Endothelial cell of umbilical vein (primary cell): ENCODE results near the gene RABEP1. TPM values are rescaled to one million over a fixed set of nuclear protein-coding genes. Genes with fewer than 3 reads are reported as not detected.

Experiments
- BruUV-seq: library from RNA; stranded (reverse); fragments of 400-500 nt; replicated peaks from 2 replicates; lab custom pipeline; 2021; lab: Mats Ljungman, UMichigan
- CTCF ChIA-PET: fragments of 300-600, 350-600 bp; sonication (Branson Sonifier 250); formaldehyde crosslinking; loops from one replicate; lab custom pipeline; 2021; ENCODE audit warnings: antibody characterized with exemption, inconsistent platforms; lab: Charles Lee
- POLR2A ChIA-PET: fragments of 300-600, 350-600 bp; sonication (Branson Sonifier 250); formaldehyde crosslinking; loops from one replicate; lab custom pipeline; 2021; ENCODE audit warnings: antibody characterized with exemption, inconsistent platforms; lab: Charles Lee
- DNase-seq: peaks from one replicate; pipeline ENCODE4 v3.0.0-alpha.2; 2011; ENCODE audit warnings: low read depth, low spot score
- FAIRE-seq: peaks from 2 replicates; lab custom pipeline; 2011; peaks lifted over from hg19 to GRCh38; lab: Jason Lieb, UNC
- H2AFZ ChIP-seq: 2 replicates; pipeline ENCODE4 v1.6.0; 2012; ENCODE audit warnings: low read depth, low read length, control low read depth, inconsistent platforms
- H3K27ac ChIP-seq: 2 replicates; pipeline ENCODE4 v1.5.1; 2011; ENCODE audit warnings: low read depth, mild to moderate bottlenecking, control low read depth, low read length, moderate library complexity; ENCODE audit not compliant: insufficient read depth
- H3K27me3 ChIP-seq, 2 experiments: 2 replicates each; pipeline versions ENCODE4 v1.6.0 to v1.6.1; 2011; ENCODE audit warnings: low read length in 2 of 2, mixed read lengths in 1 of 2; ENCODE audit not compliant: control insufficient read depth in 2 of 2, insufficient read depth in 2 of 2
- H3K36me3 ChIP-seq, 2 experiments: 2 replicates in 1 of 2; 3 replicates in 1 of 2; pipeline ENCODE4 v1.5.1; 2011; ENCODE audit warnings: low read length in 2 of 2, mild to moderate bottlenecking in 1 of 2, moderate library complexity in 1 of 2; ENCODE audit not compliant: control insufficient read depth in 2 of 2, insufficient read depth in 2 of 2; ENCODE audit errors: extremely low read depth in 1 of 2
- H3K4me1 ChIP-seq: 3 replicates; pipeline ENCODE4 v1.5.1; 2011; ENCODE audit warnings: mild to moderate bottlenecking, low read length; ENCODE audit not compliant: control insufficient read depth, insufficient read depth; ENCODE audit errors: extremely low read depth
- H3K4me2 ChIP-seq: 2 replicates; pipeline ENCODE4 v1.6.1; 2011; ENCODE audit warnings: low read length, control low read depth, mixed read lengths; ENCODE audit not compliant: insufficient read depth
- H3K4me3 ChIP-seq, 3 experiments: fragments of 200-600 bp in 1 of 3; sonication (generic), shearing (Covaris generic) in 1 of 3; replicated peaks in 1 of 3; 2 replicates each; pipeline ENCODE4 v1.5.1; 2011 to 2016; ENCODE audit warnings: control low read depth in 3 of 3, low read length in 3 of 3, mild to moderate bottlenecking in 2 of 3, inconsistent platforms in 1 of 3, low read depth in 1 of 3, moderate library complexity in 1 of 3; ENCODE audit not compliant: insufficient read depth in 1 of 3
- H3K79me2 ChIP-seq: 2 replicates; pipeline ENCODE4 v1.6.0; 2012; ENCODE audit warnings: low read length, inconsistent platforms; ENCODE audit not compliant: control insufficient read depth, insufficient read depth
- H3K9ac ChIP-seq: replicated peaks from 2 replicates; pipeline ENCODE3; 2011; ENCODE audit warnings: low read length, control low read depth; ENCODE audit not compliant: insufficient read depth; ENCODE audit errors: extremely low read depth
- H3K9me1 ChIP-seq: replicated peaks from 3 replicates; pipeline ENCODE4 v1.6.0; 2011; ENCODE audit warnings: mild to moderate bottlenecking, low read length; ENCODE audit not compliant: control insufficient read depth, insufficient read depth; ENCODE audit errors: extremely low read depth
- H3K9me3 ChIP-seq: replicated peaks from 2 replicates; pipeline ENCODE4 v1.5.1; 2012; ENCODE audit warnings: low read length, inconsistent platforms; ENCODE audit not compliant: control insufficient read depth, insufficient read depth
- H4K20me1 ChIP-seq: replicated peaks from 2 replicates; pipeline ENCODE3; 2011; ENCODE audit warnings: mild to moderate bottlenecking, low read length; ENCODE audit not compliant: control insufficient read depth, insufficient read depth; ENCODE audit errors: extremely low read depth
- CTCF ChIP-seq, 2 donors: IDR thresholded peaks; 1 replicate in 1 of 2; 2 replicates in 1 of 2; pipeline ENCODE4 v1.5.1; 2011; ENCODE audit warnings: low read length in 2 of 2, mild to moderate bottlenecking in 2 of 2, moderate library complexity in 2 of 2, control low read depth in 1 of 2, inconsistent platforms in 1 of 2, low read depth in 1 of 2; ENCODE audit not compliant: insufficient read depth in 1 of 2; ENCODE audit errors: extremely low read depth in 1 of 2
- EZH2 ChIP-seq: IDR thresholded peaks from 2 replicates; pipeline ENCODE4 v1.6.1; 2012; ENCODE audit warnings: borderline replicate concordance, low read depth, mild to moderate bottlenecking, moderate library complexity, low read length, inconsistent platforms; ENCODE audit not compliant: severe bottlenecking
- FOS ChIP-seq: IDR thresholded peaks from 2 replicates; pipeline ENCODE4 v1.6.1; 2011; ENCODE audit warnings: mild to moderate bottlenecking, low read length, moderate library complexity, borderline replicate concordance; ENCODE audit not compliant: insufficient read depth
- GATA2 ChIP-seq: IDR thresholded peaks from 2 replicates; pipeline ENCODE4 v1.7.0; 2011; ENCODE audit warnings: low read depth, mild to moderate bottlenecking, moderate library complexity, mixed read lengths, low read length; ENCODE audit not compliant: insufficient read length, insufficient read depth
- JUN ChIP-seq: IDR thresholded peaks from 2 replicates; pipeline ENCODE4 v1.6.1; 2011; ENCODE audit warnings: borderline replicate concordance, low read depth; ENCODE audit not compliant: insufficient read length, insufficient read depth
- MAX ChIP-seq: IDR thresholded peaks from 2 replicates; pipeline ENCODE4 v1.6.1; 2011; ENCODE audit not compliant: insufficient read depth, insufficient read length
- MYC ChIP-seq: IDR thresholded peaks from one replicate; pipeline ENCODE4 v1.6.1; 2011; ENCODE audit warnings: mild to moderate bottlenecking, low read depth, low read length
- POLR2A ChIP-seq: IDR thresholded peaks from 2 replicates; pipeline ENCODE4 v1.6.1; 2012; ENCODE audit warnings: low read depth, mild to moderate bottlenecking, control low read depth, low read length
- POLR2AphosphoS5 ChIP-seq: IDR thresholded peaks from 2 replicates; pipeline ENCODE4 v1.6.1; 2012; ENCODE audit warnings: low read depth, mild to moderate bottlenecking, control low read depth, low read length, moderate library complexity; ENCODE audit not compliant: insufficient read depth
- dilution Hi-C: fragments of 300-500 bp; cut with MboI; formaldehyde crosslinking; loops from one replicate; pipeline ENCODE4 v1.15.0; 2019; ENCODE audit warnings: low sequenced_read_pairs; ENCODE audit not compliant: extremely low pct_ligation_motif_present
- intact Hi-C: fragments of 100-400 bp; cut with micrococcal nuclease; formaldehyde crosslinking; loops from one replicate; pipeline ENCODE4 v1.10.0; 2022
- polyA plus RNA-seq, 4 experiments: library from polyadenylated mRNA; depleted of rRNA in 3 of 4; stranded (reverse) in 3 of 4; unstranded in 1 of 4; fragments of >200 nt; gene quantifications; 2 replicates each; pipeline versions ENCODE4 v1.2.1 to v1.2.3, GENCODE V29; 2011 to 2012; ENCODE audit warnings: missing spikeins in 1 of 4
- total RNA-seq: library from RNA; stranded (reverse); gene quantifications from 2 replicates; pipeline ENCODE4 v1.2.3, GENCODE V29; 2021

RABEP1 gene
- total and polyA plus RNA-seq, 2 donors (not counting 3 experiments of a cell fraction or from before 2014, with no cell fraction given), result 10.1 to 54.8 TPM

- no TSS peak for BruUV-seq
Observed at GRCh38 chr17:5378566-5379207, 96.6 kb downstream of the RABEP1 start.

More at GRCh38 chr17:5378566-5379207, 96.6 kb downstream of the RABEP1 start:
- no peak overlapping the region for H3K9ac ChIP-seq
- H3K4me2 ChIP-seq, result no peak overlapping the region
- POLR2A ChIA-PET, result no interaction called here
- H3K27ac ChIP-seq, result no peak overlapping the region
- intact Hi-C loops (no loop called here), dilution Hi-C loops (no loop called here)
- no peaks in the 10 kb centered on the region for H3K4me1 ChIP-seq
- TF ChIP-seq MAX (no peak), JUN (no peak), POLR2A (no peak), FOS (no peak), POLR2AphosphoS5 (no peak), MYC (no peak), EZH2 (no peak), GATA2 (no peak), CTCF (IDR thresholded peaks at IDR 0.05; ENCODE audit: extremely low read depth in 1 of 2, insufficient read depth in 1 of 2, low read depth in 1 of 2, low read length in 2 of 2) (no peak)
- no peaks in the 10 kb centered on the region for H3K9me1 ChIP-seq
- FAIRE-seq (no peak), DNase-seq (no peak)
- H3K9me3 ChIP-seq, result no peaks in the 10 kb centered on the region
- no peak overlapping the region for H2AFZ ChIP-seq
- H3K27me3 ChIP-seq, result no peaks in the 10 kb centered on the region
- peaks cover 9 to 40% of the 10 kb centered on the region in 2 experiments for H3K36me3 ChIP-seq
- CTCF ChIA-PET, result interaction anchor here (1.6 kb wide), 1 partner anchor 61 kb away, joined by 5 read pairs; the partner anchor contains the start of gene C1QBP
- no peaks in the 10 kb centered on the region for H3K79me2 ChIP-seq
- H4K20me1 ChIP-seq, result no peaks in the 10 kb centered on the region
- no peak overlapping the region for H3K4me3 ChIP-seq
